Prostate gland (tissue), 2 donors: Measurements from ENCODE around the gene STT3A.

ENCODE experiments used
- POLR2A ChIP-seq: fragments of 450-650 bp; IDR thresholded peaks from one replicate; pipeline ENCODE4 v1.6.1; 2016; ENCODE audit warnings: antibody characterized with exemption, mild to moderate bottlenecking
- POLR2AphosphoS5 ChIP-seq: sonication (generic); formaldehyde crosslinking; IDR thresholded peaks from one replicate; pipeline ENCODE4 v1.6.1; 2017; ENCODE audit warnings: antibody characterized with exemption
- TF ChIP-seq, protein P1 (sequence below), 4 experiments: fragments of 200-600 bp in 2 of 4; fragments of 450-650 bp in 2 of 4; sonication (generic) in 2 of 4; IDR thresholded peaks; 1 replicate in 3 of 4; 2 replicates in 1 of 4; pipeline ENCODE4 v1.5.1; 2016 to 2019; ENCODE audit warnings: antibody characterized with exemption in 4 of 4, mild to moderate bottlenecking in 2 of 4, moderate library complexity in 2 of 4

DNA sequence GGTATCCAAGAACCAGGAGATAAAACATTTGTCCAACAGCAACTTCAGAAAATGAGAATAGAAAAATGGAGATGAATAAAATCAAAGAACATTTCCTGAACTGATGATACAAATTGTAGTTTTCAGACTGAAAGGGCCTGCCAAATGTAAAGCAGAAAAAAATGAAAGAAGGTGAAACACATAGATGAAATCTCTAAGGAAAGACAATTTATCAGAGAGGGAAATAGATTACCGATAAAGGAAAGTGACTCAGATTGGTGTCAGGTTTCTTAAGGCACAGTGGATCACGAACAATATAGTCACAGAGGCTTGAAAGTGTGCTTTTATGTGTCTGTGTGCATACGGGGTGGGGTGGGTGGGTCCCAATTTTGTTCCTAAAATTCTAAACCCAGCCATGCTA is 4.1 kb upstream of the STT3A start:
- TF ChIP-seq, protein P1, sequence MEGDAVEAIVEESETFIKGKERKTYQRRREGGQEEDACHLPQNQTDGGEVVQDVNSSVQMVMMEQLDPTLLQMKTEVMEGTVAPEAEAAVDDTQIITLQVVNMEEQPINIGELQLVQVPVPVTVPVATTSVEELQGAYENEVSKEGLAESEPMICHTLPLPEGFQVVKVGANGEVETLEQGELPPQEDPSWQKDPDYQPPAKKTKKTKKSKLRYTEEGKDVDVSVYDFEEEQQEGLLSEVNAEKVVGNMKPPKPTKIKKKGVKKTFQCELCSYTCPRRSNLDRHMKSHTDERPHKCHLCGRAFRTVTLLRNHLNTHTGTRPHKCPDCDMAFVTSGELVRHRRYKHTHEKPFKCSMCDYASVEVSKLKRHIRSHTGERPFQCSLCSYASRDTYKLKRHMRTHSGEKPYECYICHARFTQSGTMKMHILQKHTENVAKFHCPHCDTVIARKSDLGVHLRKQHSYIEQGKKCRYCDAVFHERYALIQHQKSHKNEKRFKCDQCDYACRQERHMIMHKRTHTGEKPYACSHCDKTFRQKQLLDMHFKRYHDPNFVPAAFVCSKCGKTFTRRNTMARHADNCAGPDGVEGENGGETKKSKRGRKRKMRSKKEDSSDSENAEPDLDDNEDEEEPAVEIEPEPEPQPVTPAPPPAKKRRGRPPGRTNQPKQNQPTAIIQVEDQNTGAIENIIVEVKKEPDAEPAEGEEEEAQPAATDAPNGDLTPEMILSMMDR (IDR thresholded peaks at IDR 0.05), result no peak
- TF ChIP-seq POLR2AphosphoS5 (no peak), POLR2A (no peak)
